Peyer's patch (tissue), 4 donors: ENCODE data around the gene COX6A2. TPM values are rescaled to one million over a fixed set of nuclear protein-coding genes. Genes with fewer than 3 reads are reported as not detected.

Experiments
- DNase-seq, 3 donors: peaks; one replicate each; pipeline ENCODE4 v3.0.0-alpha.2; 2017 to 2019
- H3K27ac ChIP-seq, 4 donors: fragments of 200-600 bp; sonication (generic); one replicate each; pipeline ENCODE4 v1.5.1; 2016 to 2019
- H3K27me3 ChIP-seq, 2 donors: fragments of 200-600 bp; sonication (generic); one replicate each; pipeline ENCODE4 v1.5.1; 2019
- H3K36me3 ChIP-seq, 3 donors: fragments of 200-600 bp; sonication (generic); one replicate each; pipeline ENCODE4 v1.5.1; 2016 to 2019
- H3K4me1 ChIP-seq, 4 donors: fragments of 200-600 bp; sonication (generic); one replicate each; pipeline ENCODE4 v1.5.1; 2016 to 2019
- H3K4me3 ChIP-seq, 4 donors: fragments of 200-600 bp; sonication (generic); 1 replicate in 3 of 4; 2 replicates in 1 of 4; pipeline ENCODE4 v1.5.1; 2016 to 2019; ENCODE audit warnings: mild to moderate bottlenecking in 1 of 4
- H3K9me3 ChIP-seq, 4 donors: fragments of 200-600 bp; sonication (generic); one replicate each; pipeline ENCODE4 v1.5.1; 2016 to 2019; ENCODE audit warnings: mild to moderate bottlenecking in 1 of 4
- CTCF ChIP-seq, 6 experiments: fragments of 450-650 bp in 4 of 6; fragments of 200-600 bp in 2 of 6; sonication (generic) in 1 of 6; IDR thresholded peaks; one replicate each; pipeline ENCODE4 v1.5.1; 2017 to 2019; ENCODE audit warnings: antibody characterized with exemption in 6 of 6, mild to moderate bottlenecking in 3 of 6, moderate library complexity in 1 of 6
- POLR2A ChIP-seq, 2 donors: fragments of 450-650 bp; IDR thresholded peaks; one replicate each; pipeline ENCODE4 v1.5.1; 2017; ENCODE audit warnings: antibody characterized with exemption in 2 of 2, mild to moderate bottlenecking in 2 of 2, moderate library complexity in 2 of 2
- total RNA-seq, 4 donors: library from RNA; depleted of rRNA; stranded (reverse); fragments of >200 nt; gene quantifications; one replicate each; pipeline ENCODE4 v1.1.0, GENCODE V29; 2016

The COX6A2 gene
- total RNA-seq, 4 donors from 2014 or later, result not detected

GRCh38 chr16:31407406-31407805, 20.8 kb downstream of the COX6A2 start:
- no peaks in the 10 kb centered on the region for H3K36me3 ChIP-seq
- TF ChIP-seq POLR2A (IDR thresholded peaks at IDR 0.05), result no peak
- no peak for TF ChIP-seq CTCF (IDR thresholded peaks at IDR 0.05)
- no peak overlapping the region for H3K4me3 ChIP-seq
- no peaks in the 10 kb centered on the region for H3K27me3 ChIP-seq
- H3K27ac ChIP-seq, result no peak overlapping the region
- DNase-seq, result no peak
- no peaks in the 10 kb centered on the region for H3K9me3 ChIP-seq
- no peaks in the 10 kb centered on the region for H3K4me1 ChIP-seq

- H3K9me3 ChIP-seq, result no peaks in the 10 kb centered on the region
- H3K4me3 ChIP-seq, result no peak overlapping the region
- DNase-seq, result no peak
- TF ChIP-seq POLR2A (IDR thresholded peaks at IDR 0.05) (no peak), CTCF (IDR thresholded peaks at IDR 0.05) (no peak)
- no peaks in the 10 kb centered on the region for H3K4me1 ChIP-seq
- H3K27me3 ChIP-seq, result no peaks in the 10 kb centered on the region
- H3K36me3 ChIP-seq, result no peaks in the 10 kb centered on the region
- H3K27ac ChIP-seq, result no peak overlapping the region
Observed at GRCh38 chr16:31404353-31405064, 23.7 kb downstream of the COX6A2 start.

- Histone ChIP-seq H3K4me3 (no peak overlapping the region), H3K27ac (no peak overlapping the region), H3K36me3 (no peaks in the 10 kb centered on the region), H3K27me3 (no peaks in the 10 kb centered on the region), H3K9me3 (no peaks in the 10 kb centered on the region), H3K4me1 (no peaks in the 10 kb centered on the region)
- no peak for TF ChIP-seq POLR2A (IDR thresholded peaks at IDR 0.05)
- no peak for TF ChIP-seq CTCF (IDR thresholded peaks at IDR 0.05)
- DNase-seq, result no peak
Observed at GRCh38 chr16:31403590-31404352, 24.4 kb downstream of the COX6A2 start.

GRCh38 chr16:31402687-31403086, 25.5 kb downstream of the COX6A2 start:
- Histone ChIP-seq H3K36me3 (no peaks in the 10 kb centered on the region), H3K9me3 (no peaks in the 10 kb centered on the region), H3K27me3 (no peaks in the 10 kb centered on the region), H3K27ac (no peak overlapping the region), H3K4me3 (no peak overlapping the region), H3K4me1 (no peaks in the 10 kb centered on the region)
- no peak for DNase-seq
- TF ChIP-seq POLR2A (IDR thresholded peaks at IDR 0.05) (no peak), CTCF (IDR thresholded peaks at IDR 0.05) (no peak)

- H3K4me3 ChIP-seq, result no peak overlapping the region
- H3K27ac ChIP-seq, result no peak overlapping the region
- H3K27me3 ChIP-seq, result no peaks in the 10 kb centered on the region
- H3K9me3 ChIP-seq, result no peaks in the 10 kb centered on the region
- TF ChIP-seq POLR2A (IDR thresholded peaks at IDR 0.05) (no peak), CTCF (IDR thresholded peaks at IDR 0.05) (no peak)
- DNase-seq, result no peak
- no peaks in the 10 kb centered on the region for H3K36me3 ChIP-seq
- no peaks in the 10 kb centered on the region for H3K4me1 ChIP-seq
Observed at GRCh38 chr16:31401436-31401835, 26.7 kb downstream of the COX6A2 start.
